ENCODE measurements around the gene CLDN9.

The CLDN9 gene

GRCh38 chr16:3056336-3057180 is 43.8 kb downstream of the CLDN9 start:
- DNase-seq (ENCODE audit: low read depth) = no peak

- DNase-seq (ENCODE audit: low read depth) = no peak
Observed at GRCh38 chr16:3057181-3058138, 44.7 kb downstream of the CLDN9 start.

- no peak for DNase-seq (ENCODE audit: low read depth)
Observed at GRCh38 chr16:3058139-3059030, 45.7 kb downstream of the CLDN9 start.

- peak; percentile 71 for DNase-seq (ENCODE audit: low read depth)
Observed at GRCh38 chr16:3059041-3059722, 46.5 kb downstream of the CLDN9 start.

- no peak for DNase-seq (ENCODE audit: low read depth)
Observed at GRCh38 chr16:3059723-3060242, 47.1 kb downstream of the CLDN9 start.

- no peak for DNase-seq (ENCODE audit: low read depth)
Observed at GRCh38 chr16:3060339-3061127, 47.8 kb downstream of the CLDN9 start.

GRCh38 chr16:3062553-3062952 is 49.8 kb downstream of the CLDN9 start:
- no peak for DNase-seq (ENCODE audit: low read depth)

- no peak for DNase-seq (ENCODE audit: low read depth)
Observed at GRCh38 chr16:3063625-3064386, 51.1 kb downstream of the CLDN9 start.
